Measurements from ENCODE around the gene PLCB1.

DNA sequence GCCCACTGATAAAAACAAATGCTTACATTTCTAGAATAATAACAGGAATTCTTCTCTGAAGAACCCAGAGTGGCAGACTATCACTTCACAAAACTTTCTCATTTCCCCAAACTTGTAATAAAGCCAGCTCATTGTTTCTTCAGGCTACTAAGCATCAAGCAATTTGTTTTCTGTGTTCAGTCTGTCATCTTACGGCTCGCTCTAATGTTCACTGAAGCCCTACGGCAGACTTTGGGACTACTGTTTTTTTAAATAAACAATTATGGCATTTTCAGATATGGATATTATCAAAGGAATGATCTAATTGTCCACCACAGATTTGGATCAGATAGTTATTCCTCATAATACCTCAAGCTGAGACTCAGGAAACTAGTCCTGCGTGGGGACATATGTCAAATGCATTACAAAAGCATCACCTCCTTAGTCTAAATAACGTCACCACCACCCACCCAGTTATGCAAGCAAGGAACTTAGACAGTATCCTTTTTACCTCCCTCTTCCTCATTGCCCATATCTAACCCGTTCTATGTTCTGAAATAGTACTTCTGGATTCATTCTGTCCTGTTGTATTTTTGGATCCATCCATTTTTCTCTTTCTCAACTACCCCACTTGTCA is 415.1 kb downstream of the PLCB1 start:
- TF ChIP-seq, protein P1, sequence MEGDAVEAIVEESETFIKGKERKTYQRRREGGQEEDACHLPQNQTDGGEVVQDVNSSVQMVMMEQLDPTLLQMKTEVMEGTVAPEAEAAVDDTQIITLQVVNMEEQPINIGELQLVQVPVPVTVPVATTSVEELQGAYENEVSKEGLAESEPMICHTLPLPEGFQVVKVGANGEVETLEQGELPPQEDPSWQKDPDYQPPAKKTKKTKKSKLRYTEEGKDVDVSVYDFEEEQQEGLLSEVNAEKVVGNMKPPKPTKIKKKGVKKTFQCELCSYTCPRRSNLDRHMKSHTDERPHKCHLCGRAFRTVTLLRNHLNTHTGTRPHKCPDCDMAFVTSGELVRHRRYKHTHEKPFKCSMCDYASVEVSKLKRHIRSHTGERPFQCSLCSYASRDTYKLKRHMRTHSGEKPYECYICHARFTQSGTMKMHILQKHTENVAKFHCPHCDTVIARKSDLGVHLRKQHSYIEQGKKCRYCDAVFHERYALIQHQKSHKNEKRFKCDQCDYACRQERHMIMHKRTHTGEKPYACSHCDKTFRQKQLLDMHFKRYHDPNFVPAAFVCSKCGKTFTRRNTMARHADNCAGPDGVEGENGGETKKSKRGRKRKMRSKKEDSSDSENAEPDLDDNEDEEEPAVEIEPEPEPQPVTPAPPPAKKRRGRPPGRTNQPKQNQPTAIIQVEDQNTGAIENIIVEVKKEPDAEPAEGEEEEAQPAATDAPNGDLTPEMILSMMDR (conservative IDR thresholded peaks at IDR 0.05; ENCODE audit: low read depth in 2 of 2): no peak
- TF ChIP-seq EZH2 (IDR thresholded peaks at IDR 0.05; ENCODE audit: low read depth, unreplicated experiment) (no peak), POLR2AphosphoS5 (IDR thresholded peaks at IDR 0.05; ENCODE audit: low read depth) (no peak), STAT1 (IDR thresholded peaks at IDR 0.05; ENCODE audit: unreplicated experiment) (no peak), NANOG (IDR thresholded peaks at IDR 0.05; ENCODE audit: borderline replicate concordance) (no peak), CREB1 (CRISPR knock-in tag; IDR thresholded peaks at IDR 0.05; ENCODE audit: low read depth) (no peak), EZH2phosphoT487 (IDR thresholded peaks at IDR 0.05; ENCODE audit: unreplicated experiment) (no peak), ZNF331 (CRISPR knock-in tag; IDR thresholded peaks at IDR 0.05; ENCODE audit: low read depth) (no peak), ZNF114 (CRISPR knock-in tag; IDR thresholded peaks at IDR 0.05) (no peak), JUNB (IDR thresholded peaks at IDR 0.05; ENCODE audit: unreplicated experiment) (no peak)
- TF ChIP-seq, protein P2, sequence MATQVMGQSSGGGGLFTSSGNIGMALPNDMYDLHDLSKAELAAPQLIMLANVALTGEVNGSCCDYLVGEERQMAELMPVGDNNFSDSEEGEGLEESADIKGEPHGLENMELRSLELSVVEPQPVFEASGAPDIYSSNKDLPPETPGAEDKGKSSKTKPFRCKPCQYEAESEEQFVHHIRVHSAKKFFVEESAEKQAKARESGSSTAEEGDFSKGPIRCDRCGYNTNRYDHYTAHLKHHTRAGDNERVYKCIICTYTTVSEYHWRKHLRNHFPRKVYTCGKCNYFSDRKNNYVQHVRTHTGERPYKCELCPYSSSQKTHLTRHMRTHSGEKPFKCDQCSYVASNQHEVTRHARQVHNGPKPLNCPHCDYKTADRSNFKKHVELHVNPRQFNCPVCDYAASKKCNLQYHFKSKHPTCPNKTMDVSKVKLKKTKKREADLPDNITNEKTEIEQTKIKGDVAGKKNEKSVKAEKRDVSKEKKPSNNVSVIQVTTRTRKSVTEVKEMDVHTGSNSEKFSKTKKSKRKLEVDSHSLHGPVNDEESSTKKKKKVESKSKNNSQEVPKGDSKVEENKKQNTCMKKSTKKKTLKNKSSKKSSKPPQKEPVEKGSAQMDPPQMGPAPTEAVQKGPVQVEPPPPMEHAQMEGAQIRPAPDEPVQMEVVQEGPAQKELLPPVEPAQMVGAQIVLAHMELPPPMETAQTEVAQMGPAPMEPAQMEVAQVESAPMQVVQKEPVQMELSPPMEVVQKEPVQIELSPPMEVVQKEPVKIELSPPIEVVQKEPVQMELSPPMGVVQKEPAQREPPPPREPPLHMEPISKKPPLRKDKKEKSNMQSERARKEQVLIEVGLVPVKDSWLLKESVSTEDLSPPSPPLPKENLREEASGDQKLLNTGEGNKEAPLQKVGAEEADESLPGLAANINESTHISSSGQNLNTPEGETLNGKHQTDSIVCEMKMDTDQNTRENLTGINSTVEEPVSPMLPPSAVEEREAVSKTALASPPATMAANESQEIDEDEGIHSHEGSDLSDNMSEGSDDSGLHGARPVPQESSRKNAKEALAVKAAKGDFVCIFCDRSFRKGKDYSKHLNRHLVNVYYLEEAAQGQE (IDR thresholded peaks at IDR 0.05; ENCODE audit: unreplicated experiment): no peak
- TF ChIP-seq, protein P3, sequence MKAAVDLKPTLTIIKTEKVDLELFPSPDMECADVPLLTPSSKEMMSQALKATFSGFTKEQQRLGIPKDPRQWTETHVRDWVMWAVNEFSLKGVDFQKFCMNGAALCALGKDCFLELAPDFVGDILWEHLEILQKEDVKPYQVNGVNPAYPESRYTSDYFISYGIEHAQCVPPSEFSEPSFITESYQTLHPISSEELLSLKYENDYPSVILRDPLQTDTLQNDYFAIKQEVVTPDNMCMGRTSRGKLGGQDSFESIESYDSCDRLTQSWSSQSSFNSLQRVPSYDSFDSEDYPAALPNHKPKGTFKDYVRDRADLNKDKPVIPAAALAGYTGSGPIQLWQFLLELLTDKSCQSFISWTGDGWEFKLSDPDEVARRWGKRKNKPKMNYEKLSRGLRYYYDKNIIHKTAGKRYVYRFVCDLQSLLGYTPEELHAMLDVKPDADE (IDR thresholded peaks at IDR 0.05): no peak
- TF ChIP-seq, protein P4, sequence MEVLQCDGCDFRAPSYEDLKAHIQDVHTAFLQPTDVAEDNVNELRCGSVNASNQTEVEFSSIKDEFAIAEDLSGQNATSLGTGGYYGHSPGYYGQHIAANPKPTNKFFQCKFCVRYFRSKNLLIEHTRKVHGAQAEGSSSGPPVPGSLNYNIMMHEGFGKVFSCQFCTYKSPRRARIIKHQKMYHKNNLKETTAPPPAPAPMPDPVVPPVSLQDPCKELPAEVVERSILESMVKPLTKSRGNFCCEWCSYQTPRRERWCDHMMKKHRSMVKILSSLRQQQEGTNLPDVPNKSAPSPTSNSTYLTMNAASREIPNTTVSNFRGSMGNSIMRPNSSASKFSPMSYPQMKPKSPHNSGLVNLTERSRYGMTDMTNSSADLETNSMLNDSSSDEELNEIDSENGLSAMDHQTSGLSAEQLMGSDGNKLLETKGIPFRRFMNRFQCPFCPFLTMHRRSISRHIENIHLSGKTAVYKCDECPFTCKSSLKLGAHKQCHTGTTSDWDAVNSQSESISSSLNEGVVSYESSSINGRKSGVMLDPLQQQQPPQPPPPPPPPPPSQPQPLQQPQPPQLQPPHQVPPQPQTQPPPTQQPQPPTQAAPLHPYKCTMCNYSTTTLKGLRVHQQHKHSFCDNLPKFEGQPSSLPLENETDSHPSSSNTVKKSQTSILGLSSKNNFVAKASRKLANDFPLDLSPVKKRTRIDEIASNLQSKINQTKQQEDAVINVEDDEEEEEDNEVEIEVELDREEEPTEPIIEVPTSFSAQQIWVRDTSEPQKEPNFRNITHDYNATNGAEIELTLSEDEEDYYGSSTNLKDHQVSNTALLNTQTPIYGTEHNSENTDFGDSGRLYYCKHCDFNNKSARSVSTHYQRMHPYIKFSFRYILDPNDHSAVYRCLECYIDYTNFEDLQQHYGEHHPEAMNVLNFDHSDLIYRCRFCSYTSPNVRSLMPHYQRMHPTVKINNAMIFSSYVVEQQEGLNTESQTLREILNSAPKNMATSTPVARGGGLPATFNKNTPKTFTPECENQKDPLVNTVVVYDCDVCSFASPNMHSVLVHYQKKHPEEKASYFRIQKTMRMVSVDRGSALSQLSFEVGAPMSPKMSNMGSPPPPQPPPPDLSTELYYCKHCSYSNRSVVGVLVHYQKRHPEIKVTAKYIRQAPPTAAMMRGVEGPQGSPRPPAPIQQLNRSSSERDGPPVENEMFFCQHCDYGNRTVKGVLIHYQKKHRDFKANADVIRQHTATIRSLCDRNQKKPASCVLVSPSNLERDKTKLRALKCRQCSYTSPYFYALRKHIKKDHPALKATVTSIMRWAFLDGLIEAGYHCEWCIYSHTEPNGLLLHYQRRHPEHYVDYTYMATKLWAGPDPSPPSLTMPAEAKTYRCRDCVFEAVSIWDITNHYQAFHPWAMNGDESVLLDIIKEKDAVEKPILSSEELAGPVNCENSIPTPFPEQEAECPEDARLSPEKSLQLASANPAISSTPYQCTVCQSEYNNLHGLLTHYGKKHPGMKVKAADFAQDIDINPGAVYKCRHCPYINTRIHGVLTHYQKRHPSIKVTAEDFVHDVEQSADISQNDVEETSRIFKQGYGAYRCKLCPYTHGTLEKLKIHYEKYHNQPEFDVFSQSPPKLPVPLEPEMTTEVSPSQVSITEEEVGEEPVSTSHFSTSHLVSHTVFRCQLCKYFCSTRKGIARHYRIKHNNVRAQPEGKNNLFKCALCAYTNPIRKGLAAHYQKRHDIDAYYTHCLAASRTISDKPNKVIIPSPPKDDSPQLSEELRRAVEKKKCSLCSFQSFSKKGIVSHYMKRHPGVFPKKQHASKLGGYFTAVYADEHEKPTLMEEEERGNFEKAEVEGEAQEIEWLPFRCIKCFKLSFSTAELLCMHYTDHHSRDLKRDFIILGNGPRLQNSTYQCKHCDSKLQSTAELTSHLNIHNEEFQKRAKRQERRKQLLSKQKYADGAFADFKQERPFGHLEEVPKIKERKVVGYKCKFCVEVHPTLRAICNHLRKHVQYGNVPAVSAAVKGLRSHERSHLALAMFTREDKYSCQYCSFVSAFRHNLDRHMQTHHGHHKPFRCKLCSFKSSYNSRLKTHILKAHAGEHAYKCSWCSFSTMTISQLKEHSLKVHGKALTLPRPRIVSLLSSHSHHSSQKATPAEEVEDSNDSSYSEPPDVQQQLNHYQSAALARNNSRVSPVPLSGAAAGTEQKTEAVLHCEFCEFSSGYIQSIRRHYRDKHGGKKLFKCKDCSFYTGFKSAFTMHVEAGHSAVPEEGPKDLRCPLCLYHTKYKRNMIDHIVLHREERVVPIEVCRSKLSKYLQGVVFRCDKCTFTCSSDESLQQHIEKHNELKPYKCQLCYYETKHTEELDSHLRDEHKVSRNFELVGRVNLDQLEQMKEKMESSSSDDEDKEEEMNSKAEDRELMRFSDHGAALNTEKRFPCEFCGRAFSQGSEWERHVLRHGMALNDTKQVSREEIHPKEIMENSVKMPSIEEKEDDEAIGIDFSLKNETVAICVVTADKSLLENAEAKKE (CRISPR knock-in tag; IDR thresholded peaks at IDR 0.05): no peak
